ENCODE results near the gene CHAF1B.
"Not testable (repeated sequence)": the region's sequence is repeated elsewhere in the genome, so short reads cannot be mapped to it uniquely, and the experiment has no call there.

CHAF1B gene

GRCh38 chr21:36388835-36389234 lies 3.6 kb downstream of the CHAF1B start:
- no peak for DNase-seq (ENCODE audit: low spot score)

- not testable (repeated sequence) for DNase-seq (ENCODE audit: low spot score)
These were observed 6.5 kb downstream of the CHAF1B start for GRCh38 chr21:36391649-36392048.

DNA sequence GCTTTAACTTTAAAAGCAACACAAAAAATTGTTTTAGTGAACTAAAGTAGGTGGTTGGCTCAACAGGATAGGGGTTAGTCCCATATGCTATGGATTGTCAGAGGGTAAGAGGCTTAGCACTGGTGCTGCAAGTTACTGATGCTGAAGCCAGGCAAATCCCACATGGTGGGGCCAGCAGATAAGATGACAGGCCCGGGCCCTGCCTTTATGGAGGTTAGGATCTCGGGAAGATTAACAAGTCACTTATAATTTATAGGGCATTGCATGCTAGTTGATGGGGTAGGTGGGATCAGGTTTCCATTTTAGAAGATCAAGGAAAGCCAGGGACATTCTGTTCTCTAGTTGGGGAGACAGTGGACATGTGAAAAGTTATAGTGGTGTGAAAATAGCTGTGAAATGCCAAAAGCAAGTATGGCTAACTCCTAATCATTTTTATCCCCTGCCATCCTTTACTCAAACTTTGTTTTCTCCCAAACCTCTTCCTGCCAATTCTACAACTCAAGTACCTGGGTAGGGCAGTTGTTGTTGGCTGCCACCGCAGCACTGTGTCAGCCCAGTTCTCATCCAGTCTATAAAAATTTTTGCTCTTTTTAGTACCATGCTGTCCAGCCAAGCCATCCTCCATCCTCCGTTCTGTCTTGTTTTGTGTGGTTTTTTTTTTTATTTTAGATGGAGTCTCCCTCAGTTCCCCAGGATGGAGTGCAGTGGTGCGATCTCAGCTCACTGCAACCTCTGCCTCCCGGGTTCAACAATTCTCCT lies 10.3 kb downstream of the CHAF1B start:
- no peak for DNase-seq (ENCODE audit: low spot score)

- no peak for DNase-seq (ENCODE audit: low spot score)
These were observed 11.1 kb downstream of the CHAF1B start for GRCh38 chr21:36396325-36396724.

DNA sequence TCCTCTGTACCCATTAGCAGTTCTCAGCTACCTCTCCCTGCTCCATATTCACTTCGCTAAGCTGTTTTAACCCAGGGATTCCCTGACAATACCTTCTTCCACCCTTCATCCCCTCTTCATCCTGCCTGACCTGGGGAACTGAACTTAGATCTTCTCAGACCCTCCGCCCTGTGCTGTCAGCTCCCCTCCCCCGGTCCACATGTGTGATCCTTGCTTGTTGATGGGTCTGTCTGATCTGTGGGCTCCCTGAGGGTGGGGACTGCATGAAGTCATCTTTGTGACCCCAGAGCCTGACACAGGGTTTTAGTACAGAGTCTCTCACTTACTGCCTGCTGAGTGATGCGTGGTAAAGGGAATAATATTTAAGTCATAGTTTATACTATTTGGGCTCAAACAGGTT lies 11.8 kb downstream of the CHAF1B start:
- DNase-seq (ENCODE audit: low spot score) = no peak

GRCh38 chr21:36397606-36398005 lies 12.4 kb downstream of the CHAF1B start:
- DNase-seq (ENCODE audit: low spot score) = no peak

DNA sequence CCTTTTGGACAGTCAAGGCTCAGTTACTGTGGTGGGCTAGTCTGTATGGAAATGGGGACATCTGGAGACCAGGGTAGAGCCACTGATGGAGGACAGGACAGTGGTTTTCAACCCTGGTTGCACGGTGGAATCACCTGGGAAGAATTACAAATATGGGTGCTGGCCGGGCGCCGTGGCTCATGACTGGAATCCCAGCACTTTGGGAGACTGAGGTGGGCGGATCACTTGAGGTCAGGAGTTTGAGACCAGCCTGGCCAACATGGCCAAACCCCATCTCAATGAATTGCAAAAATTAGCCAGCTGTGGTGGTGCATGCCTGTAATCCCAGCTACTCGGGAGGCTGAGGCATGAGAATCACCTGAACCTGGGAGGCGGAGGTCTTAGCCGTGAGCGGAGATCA lies 14.5 kb downstream of the CHAF1B start:
- not testable (repeated sequence) for DNase-seq (ENCODE audit: low spot score)

DNA sequence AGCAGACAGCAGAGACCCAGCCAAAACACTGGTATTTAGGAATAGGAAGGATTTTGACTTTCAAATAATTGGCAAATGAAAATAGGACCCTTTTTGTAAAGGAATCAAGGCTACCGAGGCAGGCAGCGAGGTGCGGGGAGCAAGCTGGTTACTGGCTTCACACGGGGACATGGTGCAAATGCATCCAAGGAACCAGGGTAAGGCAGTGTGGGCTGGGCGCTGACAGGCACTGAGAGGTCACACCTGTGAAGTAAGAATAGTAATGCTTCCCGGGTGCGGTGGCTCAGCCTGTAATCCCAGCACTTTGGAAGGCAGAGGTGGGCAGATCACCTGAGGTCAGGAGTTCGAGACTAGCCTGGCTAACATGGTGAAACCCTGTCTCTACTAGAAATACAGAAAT lies 15.5 kb downstream of the CHAF1B start:
- DNase-seq (ENCODE audit: low spot score) = no peak

- DNase-seq (ENCODE audit: low spot score) = no peak
These were observed 17.1 kb downstream of the CHAF1B start for GRCh38 chr21:36402339-36402738.

DNA sequence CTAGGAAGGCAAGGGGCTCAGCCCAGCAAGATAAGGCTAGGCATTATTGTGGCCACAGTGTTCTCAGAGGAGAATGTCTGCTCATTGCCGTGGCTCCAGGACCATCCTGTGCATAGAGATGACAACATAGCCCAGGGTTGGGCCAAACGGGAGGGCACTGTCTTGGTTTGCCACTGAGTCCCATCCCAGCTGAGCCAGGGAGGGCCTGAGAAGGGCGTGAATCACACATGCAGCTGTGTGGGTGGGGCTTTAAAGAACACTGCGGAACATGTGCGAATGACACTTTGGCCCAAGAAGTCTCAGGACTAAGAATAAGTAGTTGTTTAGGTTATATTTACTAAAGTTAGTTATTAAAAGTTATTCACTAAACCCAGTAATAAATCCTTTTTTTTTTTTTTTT lies 18.5 kb downstream of the CHAF1B start:
- DNase-seq (ENCODE audit: low spot score) = no peak

GRCh38 chr21:36408568-36408967 lies 23.4 kb downstream of the CHAF1B start:
- DNase-seq (ENCODE audit: low spot score) = no peak

DNA sequence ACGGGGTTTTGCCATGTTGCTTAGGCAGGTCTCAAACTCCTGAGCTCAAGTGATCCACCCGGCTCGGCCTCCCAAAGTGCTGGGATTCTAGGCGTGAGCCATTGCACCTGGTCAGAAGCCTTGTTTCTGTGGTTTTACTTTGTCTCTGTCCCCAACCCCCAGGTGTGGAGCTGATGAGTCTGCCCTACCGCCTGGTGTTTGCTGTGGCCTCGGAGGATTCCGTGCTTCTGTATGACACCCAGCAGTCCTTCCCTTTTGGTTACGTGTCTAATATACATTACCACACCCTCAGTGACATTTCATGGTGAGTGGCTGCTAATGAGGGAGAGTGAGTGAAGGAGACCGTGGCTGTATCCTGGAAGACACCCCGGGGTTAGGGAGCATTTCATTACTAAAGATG lies 26.1 kb downstream of the CHAF1B start:
- no peak for DNase-seq (ENCODE audit: low spot score)

DNA sequence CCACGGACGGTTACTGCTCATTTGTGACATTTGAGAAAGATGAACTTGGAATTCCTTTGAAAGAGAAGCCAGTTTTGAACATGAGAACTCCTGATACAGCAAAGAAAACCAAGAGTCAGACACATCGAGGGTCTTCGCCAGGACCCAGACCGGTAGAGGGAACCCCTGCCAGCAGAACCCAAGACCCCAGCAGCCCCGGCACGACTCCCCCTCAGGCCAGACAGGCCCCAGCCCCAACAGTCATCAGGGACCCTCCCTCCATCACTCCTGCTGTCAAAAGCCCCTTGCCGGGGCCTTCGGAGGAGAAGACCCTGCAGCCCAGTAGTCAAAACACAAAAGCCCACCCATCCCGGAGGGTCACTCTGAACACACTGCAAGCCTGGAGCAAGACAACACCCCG lies 27.7 kb downstream of the CHAF1B start:
- DNase-seq (ENCODE audit: low spot score) = no peak

GRCh38 chr21:36415375-36415774 lies 30.2 kb downstream of the CHAF1B start:
- DNase-seq (ENCODE audit: low spot score) = no peak

- no peak for DNase-seq (ENCODE audit: low spot score)
These were observed 34.0 kb downstream of the CHAF1B start for GRCh38 chr21:36419241-36419640.

- peak; percentile 48 for DNase-seq (ENCODE audit: low spot score)
These were observed 34.8 kb downstream of the CHAF1B start for GRCh38 chr21:36419996-36420395.

- DNase-seq (ENCODE audit: low spot score) = no peak
These were observed 35.6 kb downstream of the CHAF1B start for GRCh38 chr21:36420571-36421339.

DNA sequence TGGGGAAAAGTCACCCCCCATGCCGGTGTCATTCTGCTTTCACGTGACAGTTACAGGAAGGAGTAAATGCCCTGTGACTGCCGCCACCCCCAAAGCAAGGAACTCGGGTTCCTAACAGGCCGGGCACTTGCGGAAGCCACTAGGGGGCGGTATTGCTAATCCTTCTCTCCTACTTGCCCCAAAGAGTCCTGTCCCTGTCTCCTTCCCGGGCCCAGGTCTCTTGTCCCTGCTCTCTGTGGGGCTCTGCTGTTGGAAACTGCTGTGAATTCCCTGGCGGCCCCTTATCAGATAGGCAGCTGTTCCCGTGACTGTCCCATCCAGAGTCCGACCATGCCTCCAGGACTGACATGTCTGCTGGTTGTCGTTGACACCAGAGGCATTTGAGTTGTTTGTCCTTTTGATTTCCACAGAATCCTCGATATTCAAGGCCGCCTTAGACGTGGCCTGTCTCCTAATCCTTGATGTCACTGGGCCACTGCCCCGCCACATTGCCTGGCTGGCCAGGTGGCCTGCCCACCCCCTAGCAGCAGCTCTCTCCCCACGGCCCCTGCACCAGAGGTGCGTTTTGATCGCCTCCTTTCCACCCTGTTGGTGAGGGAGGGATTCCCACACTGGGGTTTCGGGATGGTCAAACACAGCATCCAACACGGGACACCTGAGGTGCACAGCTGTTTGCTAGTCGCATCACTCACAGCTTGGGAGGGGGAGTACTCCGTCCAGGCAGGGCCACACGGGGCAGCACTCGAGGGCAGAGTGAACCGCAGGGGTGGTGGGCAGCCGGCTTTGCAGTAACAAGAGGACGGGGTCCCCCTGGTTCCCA lies 37.3 kb downstream of the CHAF1B start:
- DNase-seq (ENCODE audit: low spot score) = peak; percentile 31

- peak; percentile 9 for DNase-seq (ENCODE audit: low spot score)
These were observed 38.7 kb downstream of the CHAF1B start for GRCh38 chr21:36423771-36424433.

GRCh38 chr21:36424592-36424991 lies 39.4 kb downstream of the CHAF1B start:
- DNase-seq (ENCODE audit: low spot score) = no peak

- no peak for DNase-seq (ENCODE audit: low spot score)
These were observed 40.1 kb downstream of the CHAF1B start for GRCh38 chr21:36425286-36425685.

- no peak for DNase-seq (ENCODE audit: low spot score)
These were observed 42.3 kb downstream of the CHAF1B start for GRCh38 chr21:36427502-36427901.
